Activated B cell treated with CpG ODN at 0.5 μM for 24 hours (primary cell): ENCODE measurements around the gene HIP1R. TPM values are rescaled to one million over a fixed set of nuclear protein-coding genes. Genes with fewer than 3 reads are reported as not detected.
"Not testable (repeated sequence)": the region's sequence is repeated elsewhere in the genome, so short reads cannot be mapped to it uniquely, and the experiment has no call there.

Experiments
- ATAC-seq: fragments of 200-7000 bp; cut with Tn5 transposase; one replicate; pipeline ENCODE4 v1.10.0; 2021; ENCODE audit warnings: low read depth, mild to moderate bottlenecking, moderate library complexity
- CTCF ChIA-PET: fragments of 350-600 bp; sonication (Branson Sonifier 250); formaldehyde crosslinking; loops from one replicate; lab custom pipeline; 2021; ENCODE audit warnings: antibody characterized with exemption; lab: Charles Lee
- POLR2A ChIA-PET: fragments of 350-600 bp; sonication (Branson Sonifier 250); formaldehyde crosslinking; loops from one replicate; lab custom pipeline; 2021; ENCODE audit warnings: antibody characterized with exemption; lab: Charles Lee
- DNase-seq: peaks from one replicate; pipeline ENCODE4 v3.0.0; 2022
- H3K27ac Mint-ChIP-seq: one replicate; pipeline ENCODE4 v1.8.0; 2020; ENCODE audit warnings: mixed read lengths
- H3K27me3 Mint-ChIP-seq: one replicate; pipeline ENCODE4 v1.8.0; 2021; ENCODE audit warnings: mixed read lengths
- H3K36me3 Mint-ChIP-seq: one replicate; pipeline ENCODE4 v1.8.0; 2021; ENCODE audit warnings: low read depth, mixed read lengths
- H3K4me1 Mint-ChIP-seq: one replicate; pipeline ENCODE4 v1.8.0; 2021; ENCODE audit warnings: mixed read lengths
- H3K4me3 Mint-ChIP-seq: one replicate; pipeline ENCODE4 v1.8.0; 2020; ENCODE audit warnings: mild to moderate bottlenecking, mixed read lengths
- H3K9me3 Mint-ChIP-seq: one replicate; pipeline ENCODE4 v1.8.0; 2020; ENCODE audit warnings: mixed read lengths
- CTCF ChIP-seq: fragments of 200-600 bp; IDR thresholded peaks from one replicate; pipeline ENCODE4 v1.8.0; 2022; ENCODE audit warnings: antibody characterized with exemption, mild to moderate bottlenecking
- intact Hi-C: fragments of 100-400 bp; cut with micrococcal nuclease; formaldehyde crosslinking; loops from one replicate; pipeline ENCODE4 v1.15.1; 2024
- total RNA-seq: library from RNA; stranded (reverse); gene quantifications from 2 replicates; pipeline ENCODE4 v1.2.3, GENCODE V29; 2022

HIP1R gene
- total RNA-seq, 1 donor from 2014 or later, result 154 TPM

- ATAC-seq (no peak), DNase-seq (no peak)
- H3K27me3 Mint-ChIP-seq, result no peaks in the 10 kb centered on the region
- ChIA-PET CTCF (interaction anchor here (1.2 to 1.6 kb wide), 3 partner anchors 46 to 162 kb away, joined by 3 to 4 read pairs (median 4); no protein-coding TSS in a partner anchor), POLR2A (no interaction called here)
- no peak overlapping the region for H3K4me3 Mint-ChIP-seq
- no peak for TF ChIP-seq CTCF
- no peak overlapping the region for H3K27ac Mint-ChIP-seq
- peaks cover 5% of the 10 kb centered on the region for H3K4me1 Mint-ChIP-seq
- H3K36me3 Mint-ChIP-seq, result no peaks in the 10 kb centered on the region
- no peaks in the 10 kb centered on the region for H3K9me3 Mint-ChIP-seq
- intact Hi-C loops, result no loop called here
Measured at GRCh38 chr12:122790393-122791075, 44.7 kb upstream of the HIP1R start.

GRCh38 chr12:122793685-122794106 is 41.6 kb upstream of the HIP1R start:
- CTCF ChIA-PET, result interaction anchor here (0.6 to 4.6 kb wide), 38 partner anchors 8 to 444 kb away, joined by 3 to 81 read pairs (median 6); partner anchors contain the start of genes DENR and HIP1R
- no peaks in the 10 kb centered on the region for H3K36me3 Mint-ChIP-seq
- no peaks in the 10 kb centered on the region for H3K27me3 Mint-ChIP-seq
- H3K4me3 Mint-ChIP-seq, result no peak overlapping the region
- intact Hi-C loops, result loop anchor here (1.0 to 2.0 kb wide), 5 partner anchors 19 to 159 kb away; partner anchors contain the start of gene CCDC62
- H3K27ac Mint-ChIP-seq, result no peak overlapping the region
- peak; percentile 46 for TF ChIP-seq CTCF
- no peaks in the 10 kb centered on the region for H3K9me3 Mint-ChIP-seq
- POLR2A ChIA-PET, result interaction anchor here (0.6 to 3.0 kb wide), 14 partner anchors 18 to 159 kb away, joined by 3 to 23 read pairs (median 4); partner anchors contain the start of gene HIP1R
- DNase-seq, result no peak
- peaks cover 5% of the 10 kb centered on the region for H3K4me1 Mint-ChIP-seq
- ATAC-seq, result peak; percentile 67

GRCh38 chr12:122795807-122796206 is 39.5 kb upstream of the HIP1R start:
- CTCF ChIA-PET, result interaction anchor here (1.0 to 4.6 kb wide), 3 partner anchors 39 to 157 kb away, joined by 4 to 81 read pairs (median 63); partner anchors contain the start of gene HIP1R
- H3K4me3 Mint-ChIP-seq, result no peak overlapping the region
- peaks cover 9% of the 10 kb centered on the region for H3K4me1 Mint-ChIP-seq
- no peaks in the 10 kb centered on the region for H3K27me3 Mint-ChIP-seq
- DNase-seq (no peak), ATAC-seq (no peak)
- H3K9me3 Mint-ChIP-seq, result no peaks in the 10 kb centered on the region
- no peak overlapping the region for H3K27ac Mint-ChIP-seq
- intact Hi-C loops, result no loop called here
- no peak for TF ChIP-seq CTCF
- POLR2A ChIA-PET, result interaction anchor here (0.7 to 1.2 kb wide), 2 partner anchors 38 to 142 kb away, joined by 3 to 4 read pairs; no protein-coding TSS in a partner anchor
- H3K36me3 Mint-ChIP-seq, result no peaks in the 10 kb centered on the region

- ATAC-seq (peak; percentile 28), DNase-seq (no peak)
- CTCF ChIA-PET, result interaction anchor here (0.8 to 1.6 kb wide), 2 partner anchors 61 to 153 kb away, joined by 3 to 8 read pairs; no protein-coding TSS in a partner anchor
- H3K4me3 Mint-ChIP-seq, result no peak overlapping the region
- H3K4me1 Mint-ChIP-seq, result peaks cover 4% of the 10 kb centered on the region
- no peak for TF ChIP-seq CTCF
- intact Hi-C loops, result no loop called here
- no peak overlapping the region for H3K27ac Mint-ChIP-seq
- POLR2A ChIA-PET, result interaction anchor here (0.6 kb wide), 1 partner anchor 25 kb away, joined by 3 read pairs; no protein-coding TSS in a partner anchor
- no peaks in the 10 kb centered on the region for H3K27me3 Mint-ChIP-seq
- H3K9me3 Mint-ChIP-seq, result no peaks in the 10 kb centered on the region
- H3K36me3 Mint-ChIP-seq, result no peaks in the 10 kb centered on the region
Measured at GRCh38 chr12:122799641-122800243, 35.5 kb upstream of the HIP1R start.

- ChIA-PET CTCF (no interaction called here), POLR2A (interaction anchor here (0.6 kb wide), 1 partner anchor 1198 kb away, joined by 3 read pairs; no protein-coding TSS in a partner anchor)
- Mint-ChIP-seq H3K27ac (no peak overlapping the region), H3K27me3 (no peaks in the 10 kb centered on the region), H3K4me3 (no peak overlapping the region), H3K9me3 (no peaks in the 10 kb centered on the region), H3K4me1 (peaks cover 12% of the 10 kb centered on the region), H3K36me3 (no peaks in the 10 kb centered on the region)
- intact Hi-C loops, result no loop called here
- no peak for DNase-seq
- no peak for TF ChIP-seq CTCF
- ATAC-seq, result no peak
Measured at GRCh38 chr12:122803937-122804336, 31.3 kb upstream of the HIP1R start.

- POLR2A ChIA-PET, result interaction anchor here (0.7 to 0.9 kb wide), 5 partner anchors 32 to 164 kb away, joined by 3 to 12 read pairs (median 4); no protein-coding TSS in a partner anchor
- H3K36me3 Mint-ChIP-seq, H3K9me3 Mint-ChIP-seq, H3K27ac Mint-ChIP-seq, intact Hi-C loops, DNase-seq, H3K4me3 Mint-ChIP-seq, ATAC-seq, H3K27me3 Mint-ChIP-seq, CTCF ChIA-PET: not testable (repeated sequence)
- H3K4me1 Mint-ChIP-seq, result peaks cover 11% of the 10 kb centered on the region
Measured at GRCh38 chr12:122804957-122805356, 30.3 kb upstream of the HIP1R start.
